Right lung (tissue), 5 donors: ENCODE data around the gene SMYD3. TPM values are rescaled to one million over a fixed set of nuclear protein-coding genes. Genes with fewer than 3 reads are reported as not detected.

Experiments
- DNase-seq, 2 donors: peaks; one replicate each; pipeline ENCODE4 v3.0.0-alpha.2; 2013
- polyA plus RNA-seq, 5 donors: library from polyadenylated mRNA; unstranded; fragments of 120-200 nt; gene quantifications; one replicate each; pipeline versions ENCODE4 v1.2.1 to v1.2.3, GENCODE V29; 2013; ENCODE audit warnings: inconsistent platforms in 1 of 5, low replicate concordance in 1 of 5; ENCODE audit not compliant: insufficient read length in 5 of 5, insufficient read depth in 1 of 5

The SMYD3 gene
- polyA plus RNA-seq, 5 donors: 20.9 to 28.5 (median 24.4) TPM

DNA sequence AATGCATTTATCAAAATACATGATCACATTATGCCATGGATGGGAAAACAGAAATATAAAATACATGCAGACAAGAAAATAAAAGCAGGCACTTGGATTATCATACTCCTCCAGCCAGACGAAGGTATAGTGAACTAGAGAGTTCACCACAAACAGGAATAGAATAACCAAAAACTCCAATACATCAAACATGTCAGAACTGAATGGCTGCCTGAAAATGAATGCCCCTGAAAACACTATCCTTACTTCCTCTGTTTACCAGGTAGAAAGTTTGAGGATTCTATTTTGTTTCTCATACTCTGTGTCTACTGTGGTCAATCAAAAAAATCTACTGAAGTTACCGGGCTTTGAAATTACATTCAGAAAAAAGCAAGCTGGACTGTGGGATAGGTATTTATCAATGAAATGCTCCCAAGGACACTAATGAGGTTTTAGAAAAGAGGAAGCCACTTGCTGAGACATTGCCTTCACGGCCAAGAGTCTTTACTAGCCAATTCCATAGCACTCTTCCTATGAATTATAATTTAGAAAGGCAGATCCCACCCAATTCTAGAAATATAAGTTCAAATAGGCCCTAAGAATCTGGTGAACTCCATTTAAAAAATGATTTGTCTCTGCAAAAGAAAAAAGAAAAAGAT is 197.7 kb downstream of the SMYD3 start:
- DNase-seq: no peak

DNA sequence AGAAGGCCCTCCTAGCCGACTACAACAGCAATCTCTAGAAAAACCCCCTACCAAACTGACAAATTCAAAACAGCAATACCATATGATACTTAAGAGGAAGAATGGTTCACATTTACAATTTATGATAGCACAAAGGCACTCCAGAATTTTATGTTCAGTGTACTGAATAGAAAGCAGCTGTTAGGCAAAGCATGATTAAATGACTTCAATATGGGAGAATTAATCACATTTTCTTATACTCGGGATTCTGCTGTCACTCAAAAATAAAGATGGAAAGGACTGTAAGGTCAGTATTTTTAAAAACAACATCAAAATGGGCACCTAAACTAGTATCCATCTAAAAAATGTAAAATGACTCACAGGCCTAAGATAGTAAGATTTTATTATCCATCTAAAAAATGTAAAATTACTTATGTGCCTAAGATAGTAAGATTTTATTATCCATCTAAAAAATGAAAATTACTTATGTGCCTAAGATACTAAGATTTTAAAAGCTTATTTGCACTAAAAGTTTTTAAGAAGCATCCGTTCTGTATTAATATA is 198.5 kb downstream of the SMYD3 start:
- DNase-seq: no peak

DNA sequence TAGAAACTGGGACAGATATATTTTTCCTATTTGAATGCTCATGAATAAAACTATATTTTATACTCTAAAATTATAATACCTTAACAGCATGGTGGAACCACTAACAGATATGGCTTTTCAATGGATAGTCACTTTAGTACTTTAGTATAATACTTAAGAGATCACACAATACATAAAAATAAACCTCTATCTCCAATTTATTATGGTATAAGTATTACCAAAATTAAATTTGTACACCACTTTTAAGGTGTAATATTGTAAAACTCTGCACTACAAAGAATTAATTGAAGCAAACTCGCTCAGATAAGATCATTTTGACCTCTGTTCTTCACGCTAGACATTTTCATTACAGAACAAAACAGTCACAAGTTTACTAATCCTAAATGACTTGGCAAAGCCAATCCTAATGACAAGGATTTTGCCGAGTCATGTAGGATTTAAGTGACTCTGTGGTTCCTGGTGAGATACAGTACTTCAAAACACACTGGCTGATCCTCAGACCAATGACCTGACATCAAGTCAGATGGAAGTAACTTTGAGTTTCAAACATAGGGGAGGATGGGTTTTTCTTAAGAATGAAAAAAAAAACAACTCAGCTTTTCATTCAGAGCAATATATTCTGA is 200.6 kb downstream of the SMYD3 start:
- DNase-seq: no peak

DNA sequence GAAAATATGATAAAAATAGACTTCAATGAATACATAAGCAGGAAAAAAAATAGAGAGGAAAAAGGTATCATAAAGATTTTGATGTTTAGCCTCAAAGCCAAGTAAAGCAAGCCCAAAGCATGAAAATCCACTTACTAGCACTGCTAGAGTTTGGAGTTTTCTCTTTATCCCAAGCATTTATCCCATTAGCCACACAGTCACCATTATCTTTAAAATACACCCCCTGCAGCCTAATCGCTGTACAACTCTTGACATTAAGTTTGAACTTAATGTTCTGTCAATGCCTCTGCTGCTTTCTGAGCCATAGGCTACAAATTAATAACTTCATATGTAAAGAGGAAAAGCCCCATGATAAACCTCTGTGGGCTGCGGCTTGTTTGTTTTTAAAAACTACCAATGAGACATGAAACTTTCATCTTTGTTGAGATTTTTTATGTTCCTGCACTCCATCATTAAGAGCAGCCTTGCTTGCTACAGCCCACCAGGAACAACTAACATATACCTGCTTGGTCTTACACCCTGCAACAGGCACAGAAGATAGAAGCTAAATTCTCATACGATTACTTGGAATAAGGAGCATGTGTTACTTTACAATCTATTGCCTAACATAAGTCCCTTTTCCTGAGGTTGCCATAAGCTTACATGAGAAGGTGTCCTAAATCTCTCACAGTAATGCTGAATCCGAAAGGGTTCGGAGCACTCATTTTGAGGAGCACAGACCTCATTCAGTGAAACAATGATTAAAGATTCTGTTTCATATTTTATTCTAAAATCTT is 202.4 kb downstream of the SMYD3 start:
- no peak for DNase-seq

DNA sequence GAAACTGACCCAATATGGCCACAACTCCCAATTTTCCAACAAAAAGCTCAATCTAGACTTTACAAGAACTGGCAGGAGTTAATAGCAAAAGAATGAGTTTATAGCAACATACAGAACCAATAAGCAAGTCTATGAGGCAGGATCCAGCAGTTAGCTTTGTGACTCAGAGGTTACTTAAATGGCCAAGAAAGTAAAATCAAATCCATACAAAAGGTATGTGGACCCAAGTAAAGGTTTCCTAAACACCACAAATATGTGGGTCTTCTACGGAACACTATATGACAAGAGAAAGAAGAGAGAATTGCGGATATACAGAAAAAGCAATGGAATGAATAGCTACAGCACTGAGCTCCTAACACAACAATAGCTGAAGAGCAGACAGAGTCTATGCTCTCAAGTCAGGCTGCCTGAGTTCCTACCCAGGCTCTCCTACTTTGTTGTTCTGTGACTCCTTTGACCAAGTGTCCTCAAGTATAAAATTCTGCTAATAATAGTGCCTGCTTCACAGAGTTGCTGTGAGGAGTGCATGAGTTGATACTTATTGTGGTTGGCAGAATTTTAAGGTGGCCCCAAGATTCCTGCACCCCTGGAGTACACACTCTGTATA is 204.3 kb downstream of the SMYD3 start:
- no peak for DNase-seq

DNA sequence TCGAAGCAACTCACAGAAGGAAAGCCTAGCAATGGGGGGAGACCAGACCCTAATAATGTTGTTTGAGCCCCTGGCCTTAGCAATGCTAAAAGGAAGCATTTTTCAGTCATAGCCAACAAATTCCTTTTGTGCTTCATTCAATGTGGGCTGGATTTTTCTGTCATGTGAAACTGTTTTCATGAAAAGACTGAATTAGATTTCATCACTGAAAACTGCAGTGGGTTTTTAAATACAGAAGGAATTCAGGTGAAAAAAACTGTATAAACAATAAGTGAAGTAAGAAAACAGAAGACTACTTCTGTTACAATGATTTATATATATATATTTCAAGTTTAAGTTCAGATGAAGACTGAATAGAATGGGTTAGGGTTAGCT is 204.8 kb downstream of the SMYD3 start:
- DNase-seq: no peak

DNA sequence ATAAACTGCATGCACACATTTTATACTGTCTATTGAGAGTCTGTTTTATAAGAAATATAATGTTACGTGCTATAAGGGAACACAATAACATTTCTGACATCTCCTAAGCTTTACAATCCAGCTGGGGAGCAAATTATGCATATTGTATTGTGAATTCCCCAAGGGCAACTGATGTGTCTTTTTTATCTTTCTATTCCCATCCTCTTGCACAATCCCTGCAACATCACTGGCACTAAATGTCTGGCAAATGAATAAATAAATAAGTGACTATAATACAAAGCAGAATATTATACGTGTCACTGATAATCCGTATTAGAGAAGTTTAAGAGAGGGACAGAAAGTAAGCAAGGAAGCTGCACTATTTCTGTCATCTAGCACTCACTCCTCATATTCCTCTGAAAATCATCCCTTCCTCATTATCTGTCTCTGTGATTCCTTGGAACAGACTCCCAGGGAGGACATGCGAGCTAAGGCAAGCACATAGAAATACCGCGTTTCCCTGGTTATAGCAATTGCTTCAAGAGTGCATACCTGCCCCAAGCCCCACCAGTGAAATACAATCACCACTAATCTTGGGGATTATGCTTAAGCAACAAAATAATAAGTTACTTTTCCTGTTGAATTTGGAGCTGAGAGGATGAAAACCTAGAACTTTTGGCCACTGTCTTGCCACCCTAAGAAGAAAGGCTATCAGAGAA is 205.4 kb downstream of the SMYD3 start:
- DNase-seq: no peak

DNA sequence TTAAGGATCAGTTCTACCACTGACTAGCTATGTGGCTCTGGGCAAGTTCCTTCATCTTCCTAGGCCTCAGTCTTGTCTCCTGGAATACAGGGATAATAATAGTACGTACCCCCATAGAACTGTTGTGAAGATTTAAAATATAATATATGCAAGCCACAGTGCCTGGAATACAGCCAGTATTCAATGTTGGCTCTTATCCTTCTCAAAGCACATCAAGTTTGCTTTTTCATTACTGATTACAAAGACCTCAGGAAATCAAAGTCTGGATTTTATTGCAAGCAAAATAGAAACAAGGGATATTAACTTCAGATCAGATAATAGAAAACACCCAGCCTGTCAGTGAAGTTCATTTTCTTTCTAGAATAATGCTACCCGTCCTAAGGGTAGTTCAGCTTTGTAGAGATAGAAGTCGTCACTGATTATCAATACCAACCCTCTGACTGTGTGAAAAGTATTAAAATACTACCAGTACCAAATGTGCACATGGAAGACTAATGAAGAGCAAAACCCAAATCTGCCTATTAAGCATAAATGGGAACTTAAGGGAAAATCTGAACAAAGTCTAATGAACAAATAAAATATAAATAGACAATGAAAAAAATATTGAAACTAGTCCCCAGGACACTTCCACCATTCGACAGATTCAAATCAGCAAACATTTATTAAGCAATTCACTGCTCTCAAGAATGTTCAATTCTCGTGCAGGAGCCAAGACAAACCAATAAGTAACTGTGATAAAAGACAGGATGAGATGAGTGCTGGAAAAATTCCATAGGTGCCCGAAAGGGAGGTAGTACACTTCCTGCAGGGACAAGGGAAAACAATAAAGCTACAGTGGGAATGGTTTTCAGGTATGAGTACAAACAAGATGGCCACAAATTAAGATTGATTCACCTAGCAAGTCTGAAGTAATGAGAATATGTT is 206.2 kb downstream of the SMYD3 start:
- no peak for DNase-seq

DNA sequence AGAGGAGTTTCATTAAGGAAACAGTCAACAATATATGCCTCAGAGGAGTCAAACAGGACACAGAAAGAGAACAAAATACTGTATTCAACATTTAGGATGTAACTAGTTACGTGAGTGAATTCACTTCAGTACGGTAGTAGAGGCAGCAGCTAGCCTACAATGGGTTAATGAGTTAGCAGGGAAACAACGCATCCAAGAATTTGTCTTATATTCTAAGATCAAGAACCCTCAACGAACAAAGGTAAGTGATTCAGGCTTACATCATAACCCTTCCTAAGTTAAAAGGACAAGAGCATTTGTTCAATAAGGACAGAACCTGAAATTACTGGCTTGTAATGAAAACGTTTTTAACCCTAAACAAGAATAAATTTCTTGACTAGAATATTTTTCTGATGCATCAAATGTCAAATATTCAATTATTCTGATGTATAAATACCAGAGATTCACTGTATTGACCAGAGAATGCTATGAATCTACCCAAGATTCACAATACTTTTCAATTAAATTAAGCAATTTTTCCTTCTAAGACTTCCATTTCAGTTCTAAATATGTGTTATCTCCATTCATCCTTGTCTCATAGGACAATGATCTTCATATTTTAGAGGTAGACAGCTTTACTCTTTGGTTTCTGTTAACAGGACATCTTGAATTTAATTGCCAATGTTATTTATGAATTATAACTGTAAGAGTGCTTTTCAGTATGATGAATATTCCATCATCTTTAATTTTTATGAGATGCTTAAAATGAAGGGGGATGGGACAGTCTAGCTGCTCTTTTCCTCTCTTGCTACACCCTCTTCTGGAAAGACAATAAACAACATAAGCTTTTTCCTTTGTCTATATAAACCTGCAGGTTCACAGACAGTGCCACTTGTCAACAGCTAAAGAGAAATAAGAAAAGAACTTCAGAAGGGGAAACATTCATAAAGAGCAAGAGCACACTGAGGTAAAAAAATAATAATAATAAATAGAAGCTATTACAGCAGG is 209.5 kb downstream of the SMYD3 start:
- DNase-seq: no peak

DNA sequence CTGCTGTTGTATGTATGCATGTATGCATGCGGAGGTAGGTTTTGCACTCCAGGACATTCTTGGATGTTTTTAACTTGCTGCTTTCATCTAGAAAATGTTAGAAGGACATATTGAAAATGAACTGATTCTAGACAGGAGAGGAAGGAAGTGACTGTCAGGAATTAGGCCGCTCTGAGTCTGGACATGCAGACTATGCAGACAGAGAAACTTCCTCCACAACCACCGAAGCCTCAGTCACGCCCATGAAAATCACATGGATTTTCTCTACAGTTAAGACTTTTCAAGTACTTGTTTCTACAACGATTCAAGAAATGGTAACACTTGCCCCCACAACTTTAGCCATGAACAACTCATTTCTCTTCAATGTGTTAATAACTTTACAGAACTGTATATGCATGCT is 211.1 kb downstream of the SMYD3 start:
- DNase-seq: no peak

DNA sequence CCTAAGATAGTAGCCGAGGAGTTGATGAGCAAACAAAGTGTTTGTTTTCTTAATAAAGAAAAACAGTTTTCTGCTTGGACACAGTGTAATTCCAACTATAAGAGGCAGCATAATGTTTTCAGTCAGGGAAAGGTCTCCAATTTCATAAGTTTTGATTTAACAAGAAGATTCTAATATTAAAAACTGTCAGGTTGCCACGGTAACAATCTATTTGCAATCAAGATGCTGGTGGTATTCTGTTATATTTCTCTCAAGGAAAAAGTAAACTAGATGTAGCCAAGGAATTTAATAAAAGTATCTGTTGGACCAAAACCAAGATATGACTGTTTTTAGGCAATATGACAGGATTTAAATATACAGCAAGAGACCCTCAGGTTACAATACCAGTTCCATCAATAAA is 211.7 kb downstream of the SMYD3 start:
- DNase-seq: no peak

DNA sequence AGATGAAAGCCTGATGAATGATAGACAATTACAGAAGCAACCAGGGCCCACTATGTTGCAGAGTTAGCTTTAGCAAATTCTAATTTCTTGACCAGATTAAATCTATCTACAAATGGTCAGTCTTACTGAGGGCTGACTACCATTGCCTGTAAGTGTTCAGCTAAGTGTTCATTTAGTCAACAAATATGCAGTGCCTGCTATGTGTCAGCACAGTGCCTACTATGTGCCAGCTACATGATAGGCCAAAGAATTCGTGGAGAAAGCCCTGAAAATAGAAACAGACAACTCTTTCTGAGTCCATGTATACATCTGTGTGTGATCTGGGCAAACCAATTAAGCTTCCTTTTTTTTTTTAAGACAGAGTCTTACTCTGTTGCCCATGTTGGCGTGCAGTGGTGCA is 212.8 kb downstream of the SMYD3 start:
- DNase-seq: no peak

DNA sequence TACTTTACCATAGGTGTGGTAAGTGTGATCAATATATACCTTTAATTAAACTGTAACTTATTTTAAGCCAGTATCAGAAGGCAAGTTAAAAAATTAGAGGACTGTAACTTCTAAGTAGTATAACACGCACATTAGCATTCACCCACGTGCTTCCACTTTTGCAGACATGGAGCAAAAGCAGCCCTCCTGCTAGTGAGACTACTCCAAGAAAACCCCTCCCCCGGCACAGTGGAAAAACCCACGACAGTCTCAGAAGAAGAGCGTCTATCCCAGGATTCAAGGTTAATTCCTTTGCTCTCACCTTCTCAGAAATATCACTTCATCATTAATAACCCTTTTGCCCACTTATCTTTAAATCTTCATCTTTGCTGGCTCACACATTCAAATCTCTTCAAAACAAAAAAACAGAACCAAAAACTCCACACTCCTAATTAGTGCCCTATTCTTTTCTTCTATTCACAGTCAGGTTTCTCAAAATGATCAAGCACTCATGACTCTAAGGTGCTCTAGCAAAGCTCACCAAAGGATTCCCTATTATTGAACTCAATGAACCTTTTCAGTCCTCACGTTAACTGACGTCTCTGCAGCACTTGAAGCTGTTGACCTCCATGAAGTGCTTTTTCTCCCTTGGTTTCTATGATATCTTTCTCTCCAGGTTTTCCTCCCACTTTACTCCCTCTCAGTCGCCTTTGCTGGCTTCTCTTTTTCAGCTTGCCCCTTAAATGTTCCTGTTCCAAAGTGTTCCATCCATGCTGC is 213.5 kb downstream of the SMYD3 start:
- DNase-seq: no peak

DNA sequence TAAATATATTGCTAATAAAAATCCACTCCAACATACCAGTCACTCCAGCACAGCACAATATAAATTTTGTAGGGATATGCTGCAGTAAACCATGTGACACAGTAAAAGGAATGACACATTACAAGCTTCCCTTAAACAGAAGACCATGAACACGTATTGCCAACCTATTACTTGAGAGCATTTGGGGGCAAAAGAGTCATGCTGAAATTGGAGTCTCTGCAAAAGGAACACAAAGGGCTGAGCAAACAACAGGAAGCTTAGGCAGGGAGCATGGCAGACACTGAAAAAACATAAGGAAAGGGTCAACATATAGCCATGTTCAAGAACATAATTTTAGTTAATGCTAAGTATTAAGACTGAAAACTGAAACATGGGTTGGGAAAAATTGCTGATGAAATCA is 214.5 kb downstream of the SMYD3 start:
- DNase-seq: no peak

DNA sequence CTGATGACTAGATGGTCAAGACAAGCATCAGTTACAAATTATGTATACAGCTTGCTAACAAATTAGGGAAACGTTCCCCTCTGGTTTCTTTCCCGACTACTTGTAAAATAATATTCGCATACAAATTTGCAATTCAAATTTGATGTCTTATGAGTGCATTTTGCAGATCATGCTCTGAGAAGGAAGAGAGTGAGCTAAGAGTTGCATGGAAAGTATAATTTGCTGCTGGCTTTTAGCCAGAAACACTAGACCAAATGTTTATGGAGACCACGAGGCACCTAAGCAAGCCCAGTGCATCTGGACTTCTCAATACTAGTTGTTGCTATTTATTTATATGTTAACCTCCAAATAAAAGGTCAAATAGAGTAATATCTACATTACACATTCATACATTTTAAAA is 216.0 kb downstream of the SMYD3 start:
- DNase-seq: no peak

DNA sequence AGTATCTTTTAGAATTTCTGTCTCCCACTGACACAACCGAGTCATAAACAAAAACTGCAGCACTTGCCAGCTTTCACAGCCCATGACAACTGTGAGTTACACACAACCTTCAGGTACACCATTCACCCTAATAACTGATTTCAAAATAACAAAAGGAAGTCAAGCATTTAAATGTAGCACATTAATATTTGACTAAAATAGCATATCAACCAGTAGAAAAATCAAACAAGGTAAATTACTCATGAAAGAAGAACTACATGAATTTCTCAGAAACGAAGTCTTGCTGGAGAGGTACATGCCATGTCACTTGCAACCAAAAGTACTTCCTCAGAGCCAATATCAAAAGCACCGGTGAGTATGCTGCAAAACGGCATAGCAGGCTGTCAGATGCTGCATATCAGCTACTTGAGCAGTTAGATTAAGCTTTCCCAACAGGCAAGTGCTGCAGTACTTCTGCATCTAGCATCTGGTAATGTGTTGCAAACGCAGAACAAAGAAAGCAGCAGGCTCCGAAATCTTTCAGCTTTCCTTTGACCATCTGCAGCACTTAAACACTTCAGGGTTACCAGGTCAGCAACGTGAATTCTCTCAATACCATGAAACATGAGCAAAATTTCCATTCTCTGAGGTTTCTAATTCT is 223.2 kb downstream of the SMYD3 start:
- DNase-seq: peak in 1 of 2 donors; percentile 31

DNA sequence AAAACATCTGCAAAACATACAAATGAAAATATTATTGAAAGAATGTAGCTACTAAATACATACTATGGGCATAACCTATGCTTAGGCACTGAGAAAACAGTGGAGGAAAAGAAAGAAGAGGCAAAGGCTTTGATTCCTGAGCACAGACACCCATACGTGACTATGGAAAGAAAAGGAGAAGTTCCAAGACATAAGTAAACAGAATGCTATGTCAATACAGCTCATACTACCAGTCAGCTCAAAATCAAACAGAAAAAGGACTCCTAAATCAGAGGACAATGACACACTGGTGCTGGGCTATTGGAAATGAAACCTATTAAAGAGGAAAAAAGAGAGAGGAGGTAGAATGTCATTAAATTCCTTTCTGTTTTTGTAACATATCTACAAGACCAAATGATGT is 225.4 kb downstream of the SMYD3 start:
- no peak for DNase-seq

DNA sequence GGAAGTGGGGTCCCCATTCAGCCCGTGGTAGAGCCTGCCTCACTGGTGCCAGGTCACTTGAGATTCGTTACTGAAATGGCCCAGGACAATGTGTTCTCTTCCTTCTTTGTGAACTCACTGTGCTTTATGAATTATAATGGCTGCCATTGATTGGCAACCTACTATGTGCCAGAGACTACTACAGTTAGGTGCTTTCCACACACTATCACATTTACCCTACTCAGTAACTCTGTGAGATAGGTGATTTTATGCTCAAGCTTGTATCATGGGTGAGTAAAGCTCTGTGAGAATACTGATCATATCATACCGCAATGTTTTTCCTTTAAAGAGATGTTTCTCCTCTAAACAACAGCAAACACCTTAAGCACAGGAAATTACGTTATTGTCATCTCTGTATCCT is 225.9 kb downstream of the SMYD3 start:
- no peak for DNase-seq
